ENCODE data around the gene LRP8. TPM values are rescaled to one million over a fixed set of nuclear protein-coding genes. Genes with fewer than 3 reads are reported as not detected.
A peak's percentile ranks its signal among the peaks of the same experiment; 100 is the strongest.
"Not testable (repeated sequence)": the region's sequence is repeated elsewhere in the genome, so short reads cannot be mapped to it uniquely, and the experiment has no call there.

The LRP8 gene
- total RNA-seq, 1 experiment from 2014 or later = 69.5 TPM

DNA sequence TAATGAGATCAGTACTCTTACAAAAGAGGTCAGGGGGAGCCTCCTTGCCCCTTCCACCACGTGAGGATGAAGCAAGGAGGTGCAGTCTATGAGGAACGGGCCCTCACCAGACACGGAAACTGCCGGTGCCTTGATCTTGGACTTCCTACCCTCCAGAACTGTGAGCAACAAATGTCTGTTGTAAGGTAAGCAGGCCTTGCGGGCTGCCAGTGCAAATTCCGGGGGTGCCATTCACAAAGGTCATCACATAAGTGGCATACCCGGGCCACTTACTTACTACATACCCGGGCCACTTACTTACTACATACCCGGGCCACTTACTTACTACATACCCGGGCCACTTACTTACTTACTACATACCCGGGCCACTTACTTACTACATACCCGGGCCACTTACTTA, 44.7 kb downstream of the LRP8 start:
- ATAC-seq; DNase-seq (ENCODE audit: low spot score); H3K4me3 Mint-ChIP-seq; POLR2A ChIA-PET; H3K27me3 Mint-ChIP-seq (ENCODE audit: low read depth); H3K9me3 Mint-ChIP-seq; CTCF ChIA-PET; H3K27ac Mint-ChIP-seq: not testable (repeated sequence)
- Mint-ChIP-seq H3K36me3 (peaks cover 55% of the 10 kb centered on the region), H3K4me1 (peaks cover 14% of the 10 kb centered on the region)

DNA sequence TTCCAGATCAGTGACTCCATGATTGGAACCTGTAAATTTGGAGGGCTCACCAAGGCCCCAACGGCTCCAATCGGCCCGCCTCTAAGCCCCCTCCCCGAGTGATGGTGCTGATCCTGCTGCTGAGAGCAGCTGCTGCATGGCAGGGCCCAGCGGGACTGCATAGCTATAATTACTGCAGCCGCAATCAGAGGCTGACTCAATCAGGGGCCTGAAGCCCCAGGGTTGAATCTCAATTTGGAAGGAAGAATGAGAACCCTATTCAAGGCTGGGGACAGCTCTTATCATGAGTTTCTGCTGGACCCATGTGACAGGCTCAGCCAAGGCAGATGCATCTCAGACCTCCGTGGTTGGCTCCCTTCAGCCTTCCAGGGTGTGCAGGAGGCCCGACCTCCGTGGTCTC, 46.7 kb downstream of the LRP8 start:
- no peaks in the 10 kb centered on the region for H3K27me3 Mint-ChIP-seq (ENCODE audit: low read depth)
- no peak overlapping the region for H3K4me3 Mint-ChIP-seq
- no peak overlapping the region for H3K27ac Mint-ChIP-seq
- ATAC-seq (no peak), DNase-seq (ENCODE audit: low spot score) (no peak)
- TF ChIP-seq IRF1 (CRISPR knock-in tag; IDR thresholded peaks at IDR 0.05) (no peak), SP1 (CRISPR knock-in tag; conservative IDR thresholded peaks at IDR 0.05) (no peak), ESRRA (CRISPR knock-in tag; IDR thresholded peaks at IDR 0.05; ENCODE audit: borderline replicate concordance) (no peak), ELF4 (CRISPR knock-in tag; IDR thresholded peaks at IDR 0.05; ENCODE audit: low read depth) (no peak), SMAD3 (CRISPR knock-in tag; IDR thresholded peaks at IDR 0.05; ENCODE audit: borderline replicate concordance) (no peak), NR3C1 (CRISPR knock-in tag; conservative IDR thresholded peaks at IDR 0.05; ENCODE audit: low read depth) (no peak)
- TF ChIP-seq, protein P1, sequence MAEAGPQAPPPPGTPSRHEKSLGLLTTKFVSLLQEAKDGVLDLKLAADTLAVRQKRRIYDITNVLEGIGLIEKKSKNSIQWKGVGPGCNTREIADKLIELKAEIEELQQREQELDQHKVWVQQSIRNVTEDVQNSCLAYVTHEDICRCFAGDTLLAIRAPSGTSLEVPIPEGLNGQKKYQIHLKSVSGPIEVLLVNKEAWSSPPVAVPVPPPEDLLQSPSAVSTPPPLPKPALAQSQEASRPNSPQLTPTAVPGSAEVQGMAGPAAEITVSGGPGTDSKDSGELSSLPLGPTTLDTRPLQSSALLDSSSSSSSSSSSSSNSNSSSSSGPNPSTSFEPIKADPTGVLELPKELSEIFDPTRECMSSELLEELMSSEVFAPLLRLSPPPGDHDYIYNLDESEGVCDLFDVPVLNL (CRISPR knock-in tag; IDR thresholded peaks at IDR 0.05; ENCODE audit: borderline replicate concordance, low read depth) = no peak
- peaks cover 54% of the 10 kb centered on the region for H3K36me3 Mint-ChIP-seq
- H3K4me1 Mint-ChIP-seq = no peaks in the 10 kb centered on the region
- no peaks in the 10 kb centered on the region for H3K9me3 Mint-ChIP-seq
- POLR2A ChIA-PET = no interaction called here
- CTCF ChIA-PET = interaction anchor here (0.8 to 1.2 kb wide), 2 partner anchors 17 to 112 kb away, joined by 3 read pairs; no protein-coding TSS in a partner anchor

- Mint-ChIP-seq H3K27ac (no peak overlapping the region; the same call in 1 of the 2 replicates), H3K36me3 (peaks cover 55% of the 10 kb centered on the region), H3K4me3 (no peak overlapping the region), H3K4me1 (no peaks in the 10 kb centered on the region), H3K27me3 (ENCODE audit: low read depth) (no peaks in the 10 kb centered on the region), H3K9me3 (no peaks in the 10 kb centered on the region)
- DNase-seq (ENCODE audit: low spot score) (no peak), ATAC-seq (no peak)
- ChIA-PET POLR2A (no interaction called here), CTCF (interaction anchor here (0.8 to 1.2 kb wide), 2 partner anchors 18 to 113 kb away, joined by 3 read pairs; no protein-coding TSS in a partner anchor)
- no peak for TF ChIP-seq CBFB (CRISPR knock-in tag; IDR thresholded peaks at IDR 0.05; ENCODE audit: low read depth)
- TF ChIP-seq GABPB1 (CRISPR knock-in tag; IDR thresholded peaks at IDR 0.05) = no peak
- no peak for TF ChIP-seq RORB (CRISPR knock-in tag; IDR thresholded peaks at IDR 0.05)
Measured at GRCh38 chr1:53280496-53280895, 47.4 kb downstream of the LRP8 start.

GRCh38 chr1:53279296-53280200, 48.3 kb downstream of the LRP8 start:
- ATAC-seq (no peak), DNase-seq (ENCODE audit: low spot score) (no peak)
- Mint-ChIP-seq H3K27me3 (ENCODE audit: low read depth) (no peaks in the 10 kb centered on the region), H3K36me3 (peaks cover 53% of the 10 kb centered on the region), H3K4me1 (no peaks in the 10 kb centered on the region), H3K4me3 (no peak overlapping the region), H3K27ac (peak overlapping the region; percentile 63; the same call in 1 of the 2 replicates), H3K9me3 (no peaks in the 10 kb centered on the region)
- ChIA-PET CTCF (interaction anchor here (0.6 to 1.9 kb wide), 14 partner anchors 9 to 352 kb away, joined by 3 to 9 read pairs (median 4); partner anchors contain the start of genes MAGOH and SCP2), POLR2A (interaction anchor here (0.6 kb wide), 1 partner anchor 58 kb away, joined by 3 read pairs; no protein-coding TSS in a partner anchor)
- TF ChIP-seq ZNF263 (CRISPR knock-in tag; IDR thresholded peaks at IDR 0.05; ENCODE audit: low read depth) (no peak), ZNF232 (CRISPR knock-in tag; IDR thresholded peaks at IDR 0.05) (no peak), TEAD1 (CRISPR knock-in tag; IDR thresholded peaks at IDR 0.05) (no peak), ZNF423 (CRISPR knock-in tag; IDR thresholded peaks at IDR 0.05) (no peak), IRF2 (CRISPR knock-in tag; IDR thresholded peaks at IDR 0.05; ENCODE audit: borderline replicate concordance, low read depth) (no peak), ELF4 (CRISPR knock-in tag; IDR thresholded peaks at IDR 0.05; ENCODE audit: low read depth) (no peak), ZNF416 (CRISPR knock-in tag; IDR thresholded peaks at IDR 0.05) (no peak), ATF6 (CRISPR knock-in tag; IDR thresholded peaks at IDR 0.05) (no peak), RORB (CRISPR knock-in tag; IDR thresholded peaks at IDR 0.05) (no peak), TEAD4 (CRISPR knock-in tag; IDR thresholded peaks at IDR 0.05) (no peak)
- TF ChIP-seq, protein P2, sequence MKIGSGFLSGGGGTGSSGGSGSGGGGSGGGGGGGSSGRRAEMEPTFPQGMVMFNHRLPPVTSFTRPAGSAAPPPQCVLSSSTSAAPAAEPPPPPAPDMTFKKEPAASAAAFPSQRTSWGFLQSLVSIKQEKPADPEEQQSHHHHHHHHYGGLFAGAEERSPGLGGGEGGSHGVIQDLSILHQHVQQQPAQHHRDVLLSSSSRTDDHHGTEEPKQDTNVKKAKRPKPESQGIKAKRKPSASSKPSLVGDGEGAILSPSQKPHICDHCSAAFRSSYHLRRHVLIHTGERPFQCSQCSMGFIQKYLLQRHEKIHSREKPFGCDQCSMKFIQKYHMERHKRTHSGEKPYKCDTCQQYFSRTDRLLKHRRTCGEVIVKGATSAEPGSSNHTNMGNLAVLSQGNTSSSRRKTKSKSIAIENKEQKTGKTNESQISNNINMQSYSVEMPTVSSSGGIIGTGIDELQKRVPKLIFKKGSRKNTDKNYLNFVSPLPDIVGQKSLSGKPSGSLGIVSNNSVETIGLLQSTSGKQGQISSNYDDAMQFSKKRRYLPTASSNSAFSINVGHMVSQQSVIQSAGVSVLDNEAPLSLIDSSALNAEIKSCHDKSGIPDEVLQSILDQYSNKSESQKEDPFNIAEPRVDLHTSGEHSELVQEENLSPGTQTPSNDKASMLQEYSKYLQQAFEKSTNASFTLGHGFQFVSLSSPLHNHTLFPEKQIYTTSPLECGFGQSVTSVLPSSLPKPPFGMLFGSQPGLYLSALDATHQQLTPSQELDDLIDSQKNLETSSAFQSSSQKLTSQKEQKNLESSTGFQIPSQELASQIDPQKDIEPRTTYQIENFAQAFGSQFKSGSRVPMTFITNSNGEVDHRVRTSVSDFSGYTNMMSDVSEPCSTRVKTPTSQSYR (CRISPR knock-in tag; IDR thresholded peaks at IDR 0.05) = no peak
- TF ChIP-seq, protein P3, sequence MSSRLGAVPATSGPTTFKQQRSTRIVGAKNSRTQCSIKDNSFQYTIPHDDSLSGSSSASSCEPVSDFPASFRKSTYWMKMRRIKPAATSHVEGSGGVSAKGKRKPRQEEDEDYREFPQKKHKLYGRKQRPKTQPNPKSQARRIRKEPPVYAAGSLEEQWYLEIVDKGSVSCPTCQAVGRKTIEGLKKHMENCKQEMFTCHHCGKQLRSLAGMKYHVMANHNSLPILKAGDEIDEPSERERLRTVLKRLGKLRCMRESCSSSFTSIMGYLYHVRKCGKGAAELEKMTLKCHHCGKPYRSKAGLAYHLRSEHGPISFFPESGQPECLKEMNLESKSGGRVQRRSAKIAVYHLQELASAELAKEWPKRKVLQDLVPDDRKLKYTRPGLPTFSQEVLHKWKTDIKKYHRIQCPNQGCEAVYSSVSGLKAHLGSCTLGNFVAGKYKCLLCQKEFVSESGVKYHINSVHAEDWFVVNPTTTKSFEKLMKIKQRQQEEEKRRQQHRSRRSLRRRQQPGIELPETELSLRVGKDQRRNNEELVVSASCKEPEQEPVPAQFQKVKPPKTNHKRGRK (CRISPR knock-in tag; IDR thresholded peaks at IDR 0.05; ENCODE audit: borderline replicate concordance) = no peak
